Neural cell (in vitro differentiated cells): Measurements from ENCODE around the gene PIEZO1. TPM values are rescaled to one million over a fixed set of nuclear protein-coding genes. Genes with fewer than 3 reads are reported as not detected.

Experiments used
- H2AFZ ChIP-seq: fragments of 200-600, 300-800 bp; sonication (generic), shearing (Covaris generic); 2 replicates; pipeline ENCODE4 v1.6.0; 2014; ENCODE audit warnings: low read depth, mild to moderate bottlenecking, antibody characterized with exemption, low read length, moderate library complexity
- H3F3A ChIP-seq: fragments of 200-600 bp; shearing (Covaris generic); 2 replicates; pipeline ENCODE4 v1.6.1; 2016; ENCODE audit warnings: mild to moderate bottlenecking, moderate library complexity, mixed read lengths, antibody characterized with exemption, low read length; ENCODE audit not compliant: insufficient read depth, poor library complexity, severe bottlenecking
- H3K27ac ChIP-seq: fragments of 200-600, 300-800 bp; sonication (generic), shearing (Covaris generic); 2 replicates; pipeline ENCODE4 v1.5.1; 2014; ENCODE audit warnings: mild to moderate bottlenecking, low read length, moderate library complexity
- H3K27me3 ChIP-seq: fragments of 300-800, 200-600 bp; sonication (generic), shearing (Covaris generic); 2 replicates; pipeline ENCODE4 v1.6.0; 2014; ENCODE audit warnings: mild to moderate bottlenecking, low read depth, low read length, moderate library complexity; ENCODE audit not compliant: insufficient read depth
- H3K36me3 ChIP-seq: fragments of 300-800, 200-600 bp; sonication (generic), shearing (Covaris generic); 2 replicates; pipeline ENCODE4 v1.5.1; 2014; ENCODE audit warnings: mild to moderate bottlenecking, antibody characterized with exemption, low read length, moderate library complexity; ENCODE audit not compliant: insufficient read depth
- H3K4me2 ChIP-seq: fragments of 300-800, 200-600 bp; sonication (generic), shearing (Covaris generic); 2 replicates; pipeline ENCODE4 v1.6.0; 2014; ENCODE audit warnings: mild to moderate bottlenecking, low read length
- H3K4me3 ChIP-seq: fragments of 300-800, 200-600 bp; sonication (generic), shearing (Covaris generic); 2 replicates; pipeline ENCODE4 v1.5.1; 2014; ENCODE audit warnings: mild to moderate bottlenecking, low read length, moderate library complexity
- H3K79me2 ChIP-seq: fragments of 200-600 bp; shearing (Covaris generic); replicated peaks from 2 replicates; pipeline ENCODE4 v1.6.0; 2014; ENCODE audit warnings: mild to moderate bottlenecking, low read length, moderate library complexity; ENCODE audit not compliant: insufficient read depth
- H3K9ac ChIP-seq: fragments of 300-800, 200-600 bp; sonication (generic), shearing (Covaris generic); 2 replicates; pipeline ENCODE4 v1.6.1; 2016; ENCODE audit warnings: mild to moderate bottlenecking, low read length, mixed read lengths
- H3K9me2 ChIP-seq: fragments of 200-600 bp; shearing (Covaris generic); 2 replicates; pipeline ENCODE4 v1.6.1; 2016; ENCODE audit warnings: mild to moderate bottlenecking, low read length, mixed read lengths; ENCODE audit not compliant: insufficient read depth
- H3K9me3 ChIP-seq: fragments of 200-600, 300-800 bp; sonication (generic), shearing (Covaris generic); 2 replicates; pipeline ENCODE4 v1.6.1; 2016; ENCODE audit warnings: mild to moderate bottlenecking, mixed run types, low read length, moderate library complexity, mixed read lengths
- H4K20me1 ChIP-seq: fragments of 200-600 bp; shearing (Covaris generic); 2 replicates; pipeline ENCODE4 v1.6.1; 2016; ENCODE audit warnings: mild to moderate bottlenecking, mixed run types; ENCODE audit not compliant: insufficient read depth
- EP300 ChIP-seq: fragments of 450-650 bp; conservative IDR thresholded peaks from 2 replicates; pipeline ENCODE4 v1.6.1; 2014; ENCODE audit warnings: antibody characterized with exemption, mild to moderate bottlenecking, moderate library complexity; ENCODE audit not compliant: poor library complexity, severe bottlenecking
- EZH2 ChIP-seq: fragments of 200-600, 300-800 bp; shearing (Covaris generic), sonication (generic); IDR thresholded peaks from 2 replicates; pipeline ENCODE4 v1.6.1; 2014; ENCODE audit warnings: antibody characterized with exemption, low read length, borderline replicate concordance, mild to moderate bottlenecking; ENCODE audit not compliant: insufficient read depth, poor library complexity, severe bottlenecking
- MXI1 ChIP-seq: fragments of 450-650 bp; conservative IDR thresholded peaks from 2 replicates; pipeline ENCODE4 v1.6.1; 2014; ENCODE audit warnings: antibody characterized with exemption, mild to moderate bottlenecking; ENCODE audit not compliant: poor library complexity, severe bottlenecking
- POLR2AphosphoS5 ChIP-seq: IDR thresholded peaks from 2 replicates; pipeline ENCODE4 v1.6.1; 2012
- RAD21 ChIP-seq: fragments of 450-650 bp; conservative IDR thresholded peaks from 2 replicates; pipeline ENCODE4 v1.6.1; 2014; ENCODE audit warnings: antibody characterized with exemption, mild to moderate bottlenecking, moderate library complexity
- REST ChIP-seq: IDR thresholded peaks from 2 replicates; pipeline ENCODE4 v1.6.1; 2012; ENCODE audit warnings: borderline replicate concordance
- SMC3 ChIP-seq: fragments of 450-650 bp; conservative IDR thresholded peaks from 2 replicates; pipeline ENCODE4 v1.6.1; 2014; ENCODE audit warnings: antibody characterized with exemption, mild to moderate bottlenecking, moderate library complexity; ENCODE audit not compliant: poor library complexity
- TAF1 ChIP-seq: IDR thresholded peaks from 2 replicates; pipeline ENCODE4 v1.6.1; 2012; ENCODE audit warnings: low read depth
- polyA plus RNA-seq: library from polyadenylated mRNA; depleted of rRNA; stranded (reverse); fragments of >200 nt; gene quantifications from 2 replicates; pipeline ENCODE4 v1.2.3, GENCODE V29; 2014
- TF ChIP-seq, protein P1 (sequence below): fragments of 450-650 bp; IDR thresholded peaks from 2 replicates; pipeline ENCODE4 v1.5.1; 2014; ENCODE audit warnings: antibody characterized with exemption, mild to moderate bottlenecking, moderate library complexity; ENCODE audit not compliant: poor library complexity, severe bottlenecking

Gene PIEZO1
- polyA plus RNA-seq, 1 donor from 2014 or later: not detected

GRCh38 chr16:88811769-88812512 is 26.9 kb upstream of the PIEZO1 start, which contains the start of gene APRT:
Gene APRT (minus strand): TSS chr16:88811928. CDS start chr16:88811899, 29 bp downstream.
- H3K9me3 ChIP-seq: no peaks in the 10 kb centered on the region
- H3K9ac ChIP-seq: peak within 1 kb of the TSS; percentile 78
- peak within 1 kb of the TSS; percentile 82 for H3K4me2 ChIP-seq
- no peaks in the 10 kb centered on the region for H3K27me3 ChIP-seq
- H3K9me2 ChIP-seq: no peaks in the 10 kb centered on the region
- H4K20me1 ChIP-seq: no peaks in the 10 kb centered on the region
- H3K36me3 ChIP-seq: no peaks in the 10 kb centered on the region
- H3F3A ChIP-seq: no peaks in the 10 kb centered on the region
- H3K4me3 ChIP-seq: peak within 1 kb of the TSS; percentile 94
- TF ChIP-seq REST: no peak
- TF ChIP-seq POLR2AphosphoS5: peak; percentile 70
- TF ChIP-seq EP300: peak; percentile 37
- no peak for TF ChIP-seq EZH2
- TF ChIP-seq TAF1: no peak
- TF ChIP-seq MXI1: peak; percentile 93
- TF ChIP-seq SMC3: peak; percentile 33
- TF ChIP-seq RAD21: no peak
- TF ChIP-seq, protein P1, sequence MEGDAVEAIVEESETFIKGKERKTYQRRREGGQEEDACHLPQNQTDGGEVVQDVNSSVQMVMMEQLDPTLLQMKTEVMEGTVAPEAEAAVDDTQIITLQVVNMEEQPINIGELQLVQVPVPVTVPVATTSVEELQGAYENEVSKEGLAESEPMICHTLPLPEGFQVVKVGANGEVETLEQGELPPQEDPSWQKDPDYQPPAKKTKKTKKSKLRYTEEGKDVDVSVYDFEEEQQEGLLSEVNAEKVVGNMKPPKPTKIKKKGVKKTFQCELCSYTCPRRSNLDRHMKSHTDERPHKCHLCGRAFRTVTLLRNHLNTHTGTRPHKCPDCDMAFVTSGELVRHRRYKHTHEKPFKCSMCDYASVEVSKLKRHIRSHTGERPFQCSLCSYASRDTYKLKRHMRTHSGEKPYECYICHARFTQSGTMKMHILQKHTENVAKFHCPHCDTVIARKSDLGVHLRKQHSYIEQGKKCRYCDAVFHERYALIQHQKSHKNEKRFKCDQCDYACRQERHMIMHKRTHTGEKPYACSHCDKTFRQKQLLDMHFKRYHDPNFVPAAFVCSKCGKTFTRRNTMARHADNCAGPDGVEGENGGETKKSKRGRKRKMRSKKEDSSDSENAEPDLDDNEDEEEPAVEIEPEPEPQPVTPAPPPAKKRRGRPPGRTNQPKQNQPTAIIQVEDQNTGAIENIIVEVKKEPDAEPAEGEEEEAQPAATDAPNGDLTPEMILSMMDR: peak; percentile 41
- no peaks in the 10 kb centered on the region for H3K79me2 ChIP-seq
- H3K27ac ChIP-seq: peak within 1 kb of the TSS; percentile 79
- H2AFZ ChIP-seq: peak within 1 kb of the TSS; percentile 80

DNA sequence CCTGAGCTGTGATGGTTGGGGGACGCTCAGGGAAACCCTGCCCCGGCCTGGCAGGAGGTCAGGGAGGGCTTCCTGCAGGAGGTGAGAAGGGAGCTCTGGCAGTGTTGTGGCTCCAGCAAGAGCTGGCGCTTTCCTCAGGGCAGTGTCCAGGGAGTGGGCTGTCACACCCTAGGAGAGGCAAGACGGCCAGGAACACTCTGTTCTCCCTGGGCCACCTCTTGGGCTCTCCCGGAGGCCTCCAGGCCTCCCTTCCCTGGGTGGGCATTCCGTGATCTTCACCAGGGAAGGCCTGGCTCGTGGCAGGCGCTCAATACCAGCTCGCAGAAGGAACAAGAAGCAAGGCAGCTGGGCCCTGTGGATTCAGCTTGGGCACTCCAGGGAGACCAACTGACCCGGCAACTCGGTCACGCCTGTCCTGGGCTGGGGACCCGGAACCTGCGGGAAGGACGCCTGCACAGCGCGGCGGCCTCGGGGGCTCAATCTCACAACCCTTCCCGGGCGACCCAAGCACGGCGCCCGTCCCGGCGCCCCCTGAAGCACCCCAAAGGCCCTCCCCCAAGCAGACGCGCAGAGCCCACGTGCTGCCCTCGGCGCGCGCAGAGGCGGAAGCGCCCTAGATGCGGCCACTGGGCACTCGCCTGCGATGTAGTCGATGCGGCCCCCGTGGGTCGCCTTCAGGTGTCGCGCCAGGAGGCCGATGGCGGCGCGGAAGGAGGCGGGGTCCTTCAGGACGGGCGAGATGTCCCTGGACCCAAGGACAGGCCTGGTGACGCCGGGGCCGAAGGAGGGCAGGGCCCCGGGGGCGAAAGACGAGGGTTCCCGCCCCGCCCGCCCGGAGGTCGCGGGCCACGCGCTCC is 26.1 kb upstream of the PIEZO1 start:
- Histone ChIP-seq H3K9me3 (no peaks in the 10 kb centered on the region), H3K4me3 (peak overlapping the region; percentile 94), H3K9ac (peak overlapping the region; percentile 78), H3K9me2 (no peaks in the 10 kb centered on the region), H3K27ac (peak overlapping the region; percentile 56), H2AFZ (peak overlapping the region; percentile 42), H3K36me3 (no peaks in the 10 kb centered on the region), H3K4me2 (peak overlapping the region; percentile 80), H3K27me3 (no peaks in the 10 kb centered on the region), H3F3A (no peaks in the 10 kb centered on the region), H4K20me1 (no peaks in the 10 kb centered on the region), H3K79me2 (no peaks in the 10 kb centered on the region)
- peak; percentile 22 for TF ChIP-seq EP300
- peak; percentile 31 for TF ChIP-seq SMC3
- TF ChIP-seq EZH2: no peak
- peak; percentile 95 for TF ChIP-seq MXI1
- TF ChIP-seq POLR2AphosphoS5: peak; percentile 68
- peak; percentile 30 for TF ChIP-seq TAF1
- TF ChIP-seq, protein P1: no peak
- TF ChIP-seq REST: peak; percentile 11
- peak; percentile 13 for TF ChIP-seq RAD21
